OCI-LY7 (cell line): ENCODE measurements around the gene AHCTF1. TPM values are rescaled to one million over a fixed set of nuclear protein-coding genes. Genes with fewer than 3 reads are reported as not detected.

ENCODE experiments used
- BruUV-seq: library from RNA; stranded (reverse); fragments of 400-500 nt; replicated peaks from 2 replicates; lab custom pipeline; 2021; lab: Mats Ljungman, UMichigan
- CTCF ChIA-PET: fragments of 300-600 bp; sonication (Branson Sonifier 250); formaldehyde crosslinking; loops from one replicate; lab custom pipeline; 2022; ENCODE audit warnings: antibody characterized with exemption; ENCODE audit not compliant: unreplicated experiment; lab: Charles Lee
- POLR2A ChIA-PET: fragments of 300-600 bp; sonication (Branson Sonifier 250); formaldehyde crosslinking; loops from one replicate; lab custom pipeline; 2022; ENCODE audit warnings: antibody characterized with exemption; lab: Charles Lee
- DNase-seq: peaks from one replicate; pipeline ENCODE4 v3.0.0-alpha.2; 2015; ENCODE audit warnings: low spot score
- H2AFZ ChIP-seq: fragments of 200-600 bp; sonication (generic), shearing (Covaris generic); 2 replicates; pipeline ENCODE4 v1.6.1; 2014; ENCODE audit warnings: mild to moderate bottlenecking, antibody characterized with exemption, low read length, moderate library complexity
- H3K27ac ChIP-seq: fragments of 200-600 bp; sonication (generic); 2 replicates; pipeline ENCODE4 v1.5.1; 2014; ENCODE audit warnings: mixed run types, low read depth, mild to moderate bottlenecking, moderate library complexity, low read length, inconsistent platforms; ENCODE audit not compliant: poor library complexity, severe bottlenecking
- H3K36me3 ChIP-seq: fragments of 200-600 bp; sonication (generic); 2 replicates; pipeline ENCODE4 v1.6.1; 2014; ENCODE audit warnings: mild to moderate bottlenecking, antibody characterized with exemption, low read length, moderate library complexity, mixed read lengths; ENCODE audit not compliant: insufficient read depth
- H3K4me1 ChIP-seq: fragments of 200-600 bp; sonication (generic); 2 replicates; pipeline ENCODE4 v1.5.1; 2014; ENCODE audit warnings: mild to moderate bottlenecking, low read length; ENCODE audit not compliant: insufficient read depth, poor library complexity, severe bottlenecking
- H3K4me2 ChIP-seq: fragments of 200-600 bp; sonication (generic); 2 replicates; pipeline ENCODE4 v1.6.1; 2014; ENCODE audit warnings: mild to moderate bottlenecking, low read length
- H3K4me3 ChIP-seq: fragments of 200-600 bp; sonication (generic); 2 replicates; pipeline ENCODE4 v1.5.1; 2014; ENCODE audit warnings: mild to moderate bottlenecking, low read depth, low read length; ENCODE audit not compliant: poor library complexity, severe bottlenecking
- H3K79me2 ChIP-seq: fragments of 200-600 bp; sonication (generic); 2 replicates; pipeline ENCODE4 v1.6.1; 2016; ENCODE audit warnings: low read depth, mild to moderate bottlenecking, low read length, moderate library complexity, mixed read lengths; ENCODE audit not compliant: insufficient read depth
- H3K9me2 ChIP-seq: fragments of 200-600 bp; sonication (generic); 2 replicates; pipeline ENCODE4 v1.6.1; 2016; ENCODE audit warnings: mild to moderate bottlenecking, low read length, mixed read lengths; ENCODE audit not compliant: insufficient read depth
- H3K9me3 ChIP-seq: fragments of 200-600 bp; sonication (generic); 2 replicates; pipeline ENCODE4 v1.6.1; 2014; ENCODE audit warnings: mild to moderate bottlenecking, mixed run types, low read length, mixed read lengths
- H4K20me1 ChIP-seq: fragments of 200-600 bp; sonication (generic); 2 replicates; pipeline ENCODE4 v1.6.1; 2014; ENCODE audit warnings: mild to moderate bottlenecking, antibody characterized with exemption, low read length, moderate library complexity, mixed read lengths; ENCODE audit not compliant: insufficient read depth
- EZH2phosphoT487 ChIP-seq: fragments of 200-600 bp; sonication (generic); IDR thresholded peaks from 2 replicates; pipeline ENCODE4 v1.6.1; 2018; ENCODE audit warnings: low read depth, borderline replicate concordance, mild to moderate bottlenecking, mixed run types, antibody characterized with exemption, low read length, moderate library complexity, mixed read lengths
- intact Hi-C: fragments of 100-400 bp; cut with micrococcal nuclease; formaldehyde crosslinking; loops from one replicate; pipeline ENCODE4 v1.10.0; 2022; ENCODE audit not compliant: unreplicated experiment
- total RNA-seq, 2 experiments: library from RNA; depleted of rRNA in 1 of 2; stranded (reverse); fragments of >200 nt in 1 of 2; shearing (Covaris generic) in 1 of 2; gene quantifications; 2 replicates each; pipeline ENCODE4 v1.2.3, GENCODE V29; 2014 to 2022
- TF ChIP-seq, protein P1 (sequence below): fragments of 200-600 bp; sonication (generic); conservative IDR thresholded peaks from 2 replicates; pipeline ENCODE4 v1.5.1; 2014; ENCODE audit warnings: mild to moderate bottlenecking, antibody characterized with exemption, low read length, moderate library complexity, mixed read lengths

AHCTF1 gene
- total RNA-seq, 2 experiments from 2014 or later: 38.5 to 57.7 TPM

DNA sequence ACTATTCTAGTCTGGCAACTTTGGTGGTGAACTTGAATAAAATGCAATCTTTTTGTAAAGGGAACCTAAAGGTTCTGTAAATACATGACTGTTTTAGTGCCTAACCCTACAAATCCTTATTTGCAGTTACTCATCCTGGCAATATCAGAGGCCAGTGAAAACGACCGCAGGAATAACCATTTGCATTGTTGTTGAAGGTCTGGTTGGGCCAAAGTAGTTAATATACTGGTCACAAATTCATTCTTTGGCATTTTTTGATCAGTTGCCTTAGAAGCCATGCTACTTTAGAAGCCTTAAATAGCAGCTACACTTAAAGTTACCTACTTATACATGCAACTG is 93.7 kb downstream of the AHCTF1 start:
- Histone ChIP-seq H2AFZ (no peak overlapping the region), H3K4me3 (no peak overlapping the region), H3K79me2 (no peaks in the 10 kb centered on the region), H4K20me1 (no peaks in the 10 kb centered on the region; the same call in 1 of the 2 replicates), H3K36me3 (peaks cover 33% of the 10 kb centered on the region), H3K27ac (no peak overlapping the region), H3K4me2 (no peak overlapping the region), H3K4me1 (no peaks in the 10 kb centered on the region), H3K9me2 (no peaks in the 10 kb centered on the region), H3K9me3 (no peaks in the 10 kb centered on the region)
- intact Hi-C loops: no loop called here
- DNase-seq: no peak
- TF ChIP-seq, protein P1, sequence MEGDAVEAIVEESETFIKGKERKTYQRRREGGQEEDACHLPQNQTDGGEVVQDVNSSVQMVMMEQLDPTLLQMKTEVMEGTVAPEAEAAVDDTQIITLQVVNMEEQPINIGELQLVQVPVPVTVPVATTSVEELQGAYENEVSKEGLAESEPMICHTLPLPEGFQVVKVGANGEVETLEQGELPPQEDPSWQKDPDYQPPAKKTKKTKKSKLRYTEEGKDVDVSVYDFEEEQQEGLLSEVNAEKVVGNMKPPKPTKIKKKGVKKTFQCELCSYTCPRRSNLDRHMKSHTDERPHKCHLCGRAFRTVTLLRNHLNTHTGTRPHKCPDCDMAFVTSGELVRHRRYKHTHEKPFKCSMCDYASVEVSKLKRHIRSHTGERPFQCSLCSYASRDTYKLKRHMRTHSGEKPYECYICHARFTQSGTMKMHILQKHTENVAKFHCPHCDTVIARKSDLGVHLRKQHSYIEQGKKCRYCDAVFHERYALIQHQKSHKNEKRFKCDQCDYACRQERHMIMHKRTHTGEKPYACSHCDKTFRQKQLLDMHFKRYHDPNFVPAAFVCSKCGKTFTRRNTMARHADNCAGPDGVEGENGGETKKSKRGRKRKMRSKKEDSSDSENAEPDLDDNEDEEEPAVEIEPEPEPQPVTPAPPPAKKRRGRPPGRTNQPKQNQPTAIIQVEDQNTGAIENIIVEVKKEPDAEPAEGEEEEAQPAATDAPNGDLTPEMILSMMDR: no peak
- TF ChIP-seq EZH2phosphoT487: no peak
- CTCF ChIA-PET: no interaction called here
- BruUV-seq: TSS peak; percentile 35
- POLR2A ChIA-PET: no interaction called here

DNA sequence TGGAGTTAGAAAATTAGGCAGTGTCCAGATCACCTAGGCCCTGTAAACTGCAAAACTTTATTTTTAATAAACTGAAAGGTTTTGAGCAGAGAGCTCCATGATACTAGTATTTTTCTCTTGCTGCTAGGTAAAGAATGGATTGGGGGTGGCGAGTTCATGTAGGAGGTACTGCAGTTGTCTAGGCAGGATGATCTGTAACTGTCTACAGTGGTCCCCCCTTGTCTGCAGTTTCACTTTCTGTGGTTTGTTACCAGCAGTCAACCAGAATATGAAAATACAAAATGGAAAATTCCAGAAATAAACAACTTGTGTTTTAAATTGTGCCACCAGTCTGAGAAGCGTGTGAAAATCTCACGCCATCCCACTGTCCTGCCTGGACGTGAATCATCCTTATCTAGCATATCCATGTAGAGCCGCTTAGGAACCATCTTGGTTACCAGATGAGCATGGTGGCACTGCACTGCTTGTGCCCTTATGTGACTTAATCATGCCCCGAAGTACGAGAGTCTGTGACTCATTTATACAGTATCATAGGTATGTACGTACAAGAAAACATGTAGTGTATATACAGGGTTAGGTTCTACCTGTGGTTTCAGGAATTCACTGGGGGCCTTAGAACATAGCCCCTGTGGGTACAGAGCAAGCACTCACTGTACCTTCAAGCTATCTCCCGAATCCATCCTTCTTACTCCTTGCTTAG is 94.2 kb downstream of the AHCTF1 start:
- Histone ChIP-seq H2AFZ (no peak overlapping the region), H3K4me1 (no peaks in the 10 kb centered on the region), H3K79me2 (no peaks in the 10 kb centered on the region), H3K4me2 (no peak overlapping the region), H3K9me3 (no peaks in the 10 kb centered on the region), H3K9me2 (no peaks in the 10 kb centered on the region), H3K4me3 (no peak overlapping the region), H3K27ac (no peak overlapping the region), H4K20me1 (no peaks in the 10 kb centered on the region; the same call in 1 of the 2 replicates), H3K36me3 (peaks cover 28% of the 10 kb centered on the region)
- intact Hi-C loops: no loop called here
- BruUV-seq: no TSS peak
- DNase-seq: no peak
- TF ChIP-seq EZH2phosphoT487: no peak
- TF ChIP-seq, protein P1: no peak
- POLR2A ChIA-PET: no interaction called here
- CTCF ChIA-PET: no interaction called here

DNA sequence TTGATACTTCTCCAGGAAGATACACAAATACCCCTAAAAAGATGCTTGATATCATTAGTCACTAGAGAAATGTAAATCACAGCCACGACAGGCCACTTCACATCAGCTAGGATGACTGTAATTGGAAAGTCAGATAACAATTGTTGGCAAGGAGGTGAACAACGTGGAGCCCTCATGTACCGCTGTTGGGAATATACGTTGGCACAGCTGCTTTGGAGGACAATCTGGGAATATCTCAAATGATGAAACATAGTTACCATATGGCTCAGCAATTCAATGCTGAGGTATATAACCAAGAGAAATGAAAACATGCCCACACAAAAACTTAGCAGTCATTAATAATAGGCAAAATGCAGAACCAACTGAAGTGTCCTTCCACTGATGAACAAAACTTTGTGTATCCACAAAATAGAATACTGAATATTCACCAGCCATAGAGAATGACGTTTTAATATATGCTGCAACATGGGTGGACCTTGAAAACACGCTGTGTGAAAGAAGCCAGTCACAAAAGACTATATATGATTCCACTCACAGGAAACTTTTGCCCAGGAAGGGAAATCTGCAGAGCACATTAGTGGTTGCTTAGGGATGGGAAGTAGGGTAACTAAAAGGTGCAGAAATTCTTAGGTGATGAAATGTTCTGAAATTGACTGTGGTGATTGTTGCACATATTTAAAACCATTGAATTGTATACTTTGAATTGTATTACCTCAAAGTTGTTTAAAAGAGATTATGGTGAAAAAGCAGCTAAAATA is 95.4 kb downstream of the AHCTF1 start:
- POLR2A ChIA-PET: interaction anchor here (0.6 to 1.4 kb wide), 3 partner anchors 22 to 341 kb away, joined by 3 to 4 read pairs (median 3); no protein-coding TSS in a partner anchor
- no peaks in the 10 kb centered on the region for H3K9me3 ChIP-seq
- CTCF ChIA-PET: no interaction called here
- H3K36me3 ChIP-seq: peaks cover 21% of the 10 kb centered on the region
- no peak overlapping the region for H3K27ac ChIP-seq
- no TSS peak for BruUV-seq
- no peak for DNase-seq
- intact Hi-C loops: no loop called here
- H4K20me1 ChIP-seq: no peaks in the 10 kb centered on the region; the same call in 1 of the 2 replicates
- no peak overlapping the region for H3K4me3 ChIP-seq
- no peak for TF ChIP-seq EZH2phosphoT487
- TF ChIP-seq, protein P1: no peak
- no peak overlapping the region for H3K4me2 ChIP-seq
- H3K9me2 ChIP-seq: no peaks in the 10 kb centered on the region
- no peak overlapping the region for H2AFZ ChIP-seq
- H3K79me2 ChIP-seq: no peaks in the 10 kb centered on the region
- H3K4me1 ChIP-seq: no peaks in the 10 kb centered on the region
